ENCODE measurements around the gene RAB10. TPM values are rescaled to one million over a fixed set of nuclear protein-coding genes. Genes with fewer than 3 reads are reported as not detected.
A peak's percentile ranks its signal among the peaks of the same experiment; 100 is the strongest.

RAB10 gene
- total and polyA plus RNA-seq, 3 donors from 2014 or later: 74.8 to 112 (median 96.8) TPM

GRCh38 chr2:26169226-26169625 is 135.3 kb downstream of the RAB10 start:
- Histone ChIP-seq H3K36me3 (ENCODE audit: low read depth, missing control alignments) (no peaks in the 10 kb centered on the region), H3K27ac (no peak overlapping the region), H3K9me3 (no peaks in the 10 kb centered on the region), H3K27me3 (no peaks in the 10 kb centered on the region), H3K4me1 (peaks cover 3% of the 10 kb centered on the region), H3K4me3 (no peak overlapping the region)
- DNase-seq: no peak
- intact Hi-C loops (cut with DNase I; ENCODE audit: low total_unique reads): no loop called here
- TF ChIP-seq POLR2A (IDR thresholded peaks at IDR 0.05) (no peak), CTCF (IDR thresholded peaks at IDR 0.05) (no peak)
- 90 to 100% methylated on average over 5 of the region's 5 CpGs for WGBS, 2 donors

GRCh38 chr2:26169681-26170414 is 136.0 kb downstream of the RAB10 start:
- no peaks in the 10 kb centered on the region for H3K27me3 ChIP-seq
- intact Hi-C loops (cut with DNase I; ENCODE audit: low total_unique reads): no loop called here

GRCh38 chr2:26170795-26171194 is 136.9 kb downstream of the RAB10 start:
- DNase-seq: no peak
- no peaks in the 10 kb centered on the region for H3K36me3 ChIP-seq (ENCODE audit: low read depth, missing control alignments)
- no peak overlapping the region for H3K4me3 ChIP-seq
- H3K4me1 ChIP-seq: peaks cover 3% of the 10 kb centered on the region
- no peaks in the 10 kb centered on the region for H3K27me3 ChIP-seq
- intact Hi-C loops (cut with DNase I; ENCODE audit: low total_unique reads): no loop called here
- H3K9me3 ChIP-seq: no peaks in the 10 kb centered on the region
- WGBS, 2 donors: 88 to 93% methylated on average over 9 of the region's 9 CpGs
- TF ChIP-seq CTCF (IDR thresholded peaks at IDR 0.05) (no peak), POLR2A (IDR thresholded peaks at IDR 0.05) (no peak)
- H3K27ac ChIP-seq: no peak overlapping the region

More at GRCh38 chr2:26169681-26170414, 136.0 kb downstream of the RAB10 start:
- DNase-seq: no peak
- whole genome bisulfite sequencing, 2 donors: 84 to 90% methylated on average over 14 of the region's 14 CpGs
- no peak for TF ChIP-seq POLR2A (IDR thresholded peaks at IDR 0.05)
- TF ChIP-seq CTCF (IDR thresholded peaks at IDR 0.05): no peak
- Histone ChIP-seq H3K36me3 (ENCODE audit: low read depth, missing control alignments) (no peaks in the 10 kb centered on the region), H3K27ac (no peak overlapping the region), H3K4me3 (no peak overlapping the region), H3K9me3 (no peaks in the 10 kb centered on the region), H3K4me1 (peaks cover 3% of the 10 kb centered on the region)

GRCh38 chr2:26172189-26172870 is 138.4 kb downstream of the RAB10 start:
- no peaks in the 10 kb centered on the region for H3K27me3 ChIP-seq
- no peak for DNase-seq
- intact Hi-C loops (cut with DNase I; ENCODE audit: low total_unique reads): no loop called here
- no peak overlapping the region for H3K27ac ChIP-seq
- peaks cover 3% of the 10 kb centered on the region for H3K4me1 ChIP-seq
- H3K36me3 ChIP-seq (ENCODE audit: low read depth, missing control alignments): no peaks in the 10 kb centered on the region
- WGBS, 2 donors: 13 to 22% methylated on average over 30 to 39 of the region's 56 CpGs
- no peaks in the 10 kb centered on the region for H3K9me3 ChIP-seq
- no peak for TF ChIP-seq POLR2A (IDR thresholded peaks at IDR 0.05)
- TF ChIP-seq CTCF (IDR thresholded peaks at IDR 0.05): no peak
- H3K4me3 ChIP-seq: peak overlapping the region; percentile 15 to 29
